BLaER1 (cell line): ENCODE measurements around the gene FOXP4.
A peak's percentile ranks its signal among the peaks of the same experiment; 100 is the strongest.

Experiments used
- H3K27ac ChIP-seq: shearing (Covaris generic); formaldehyde crosslinking; 2 replicates; pipeline ENCODE4 v1.8.1; 2022
- H3K27me3 ChIP-seq: shearing (Covaris generic); formaldehyde crosslinking; 2 replicates; pipeline ENCODE4 v1.8.1; 2022
- H3K36me3 ChIP-seq: shearing (Covaris generic); formaldehyde crosslinking; 2 replicates; pipeline ENCODE4 v1.8.1; 2022
- H3K4me1 ChIP-seq: shearing (Covaris generic); formaldehyde crosslinking; 2 replicates; pipeline ENCODE4 v1.8.1; 2022
- H3K4me2 ChIP-seq: shearing (Covaris generic); formaldehyde crosslinking; 2 replicates; pipeline ENCODE4 v1.8.1; 2022
- H3K4me3 ChIP-seq: shearing (Covaris generic); formaldehyde crosslinking; 2 replicates; pipeline ENCODE4 v1.8.1; 2022
- H3K9ac ChIP-seq: shearing (Covaris generic); formaldehyde crosslinking; 2 replicates; pipeline ENCODE4 v1.8.1; 2022
- H3K9me3 ChIP-seq: shearing (Covaris generic); formaldehyde crosslinking; 2 replicates; pipeline ENCODE4 v1.8.1; 2022
- H4K20me1 ChIP-seq: shearing (Covaris generic); formaldehyde crosslinking; 2 replicates; pipeline ENCODE4 v1.8.1; 2022
- Cebpa-rat ChIP-seq: shearing (Covaris generic); IDR thresholded peaks from 2 replicates; pipeline ENCODE4 v1.8.1; 2022

The FOXP4 gene

DNA sequence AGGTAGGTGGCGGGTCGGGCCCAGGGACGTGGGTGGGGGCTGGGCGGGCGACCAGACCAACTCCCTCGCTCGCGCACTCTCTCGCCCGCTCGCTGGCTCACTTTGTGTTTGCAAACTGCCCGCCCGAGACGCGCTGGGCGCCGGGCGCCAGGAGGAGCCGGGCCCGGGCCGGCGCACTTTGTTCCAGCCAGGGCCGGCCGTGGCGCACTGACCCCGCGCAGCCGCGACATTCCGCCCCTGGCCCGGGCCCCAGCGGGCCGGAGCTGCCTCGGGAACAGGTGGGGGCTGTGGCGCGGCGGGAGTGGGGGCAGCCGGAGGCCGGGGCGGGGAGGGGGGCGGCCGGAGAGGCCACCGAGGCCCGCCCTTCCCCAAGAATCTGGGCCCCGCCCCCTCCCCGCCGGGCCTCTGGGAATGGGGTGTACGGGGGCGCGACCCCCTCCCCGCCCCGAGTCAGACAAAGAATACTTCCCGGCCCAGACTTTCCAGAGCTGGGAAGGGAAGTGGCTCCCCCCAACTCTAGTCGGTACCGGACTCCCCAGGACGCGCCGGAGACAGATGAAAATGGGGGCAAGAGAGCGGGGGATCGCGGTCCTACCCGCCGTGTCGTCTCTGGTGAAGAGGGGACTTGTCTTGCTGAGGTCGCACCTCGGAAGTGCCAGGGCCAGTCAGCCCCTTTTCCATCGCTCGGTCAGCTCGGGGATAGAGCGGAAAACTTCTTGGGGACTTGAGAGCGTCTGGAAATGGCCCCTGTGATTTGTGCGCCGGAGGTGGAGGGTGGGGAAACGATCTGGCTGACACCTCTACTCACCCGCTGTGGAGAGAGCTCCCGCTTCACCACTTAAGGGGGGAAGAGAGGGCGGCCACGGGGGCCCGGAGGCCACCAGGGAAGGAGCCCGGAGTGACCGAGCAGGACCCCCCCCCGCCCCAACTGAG is 951 bp downstream of the FOXP4 start:
- Histone ChIP-seq H3K36me3 (peaks cover 29% of the 10 kb centered on the region), H3K4me3 (peak overlapping the region; percentile 91), H3K9ac (peak overlapping the region; percentile 85), H3K4me1 (peaks cover 46% of the 10 kb centered on the region), H3K9me3 (no peaks in the 10 kb centered on the region), H3K27me3 (peaks cover 27% of the 10 kb centered on the region), H4K20me1 (peaks cover 51% of the 10 kb centered on the region), H3K4me2 (peak overlapping the region; percentile 89), H3K27ac (peak overlapping the region; percentile 79)
- no peak for TF ChIP-seq Cebpa-rat

DNA sequence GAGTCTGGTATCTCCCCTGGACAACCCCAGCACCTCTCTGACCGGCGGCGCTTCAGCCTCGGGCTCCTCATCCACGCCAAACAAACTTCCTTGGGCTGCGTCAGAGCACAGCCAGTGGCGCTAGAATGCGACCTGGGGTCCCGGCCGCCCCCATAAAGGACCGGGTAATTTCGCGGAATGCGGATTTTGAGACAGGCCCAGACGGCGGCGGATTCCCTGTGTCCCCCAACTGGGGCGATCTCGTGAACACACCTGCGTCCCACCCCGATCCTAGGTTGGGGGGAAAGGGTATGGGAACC is 1.6 kb downstream of the FOXP4 start:
- Histone ChIP-seq H4K20me1 (peaks cover 57% of the 10 kb centered on the region), H3K4me2 (peak overlapping the region; percentile 89), H3K27me3 (peaks cover 27% of the 10 kb centered on the region), H3K36me3 (peaks cover 35% of the 10 kb centered on the region), H3K4me3 (peak overlapping the region; percentile 91), H3K27ac (no peak overlapping the region), H3K9ac (peak overlapping the region; percentile 85), H3K4me1 (peaks cover 46% of the 10 kb centered on the region), H3K9me3 (no peaks in the 10 kb centered on the region)
- no peak for TF ChIP-seq Cebpa-rat

DNA sequence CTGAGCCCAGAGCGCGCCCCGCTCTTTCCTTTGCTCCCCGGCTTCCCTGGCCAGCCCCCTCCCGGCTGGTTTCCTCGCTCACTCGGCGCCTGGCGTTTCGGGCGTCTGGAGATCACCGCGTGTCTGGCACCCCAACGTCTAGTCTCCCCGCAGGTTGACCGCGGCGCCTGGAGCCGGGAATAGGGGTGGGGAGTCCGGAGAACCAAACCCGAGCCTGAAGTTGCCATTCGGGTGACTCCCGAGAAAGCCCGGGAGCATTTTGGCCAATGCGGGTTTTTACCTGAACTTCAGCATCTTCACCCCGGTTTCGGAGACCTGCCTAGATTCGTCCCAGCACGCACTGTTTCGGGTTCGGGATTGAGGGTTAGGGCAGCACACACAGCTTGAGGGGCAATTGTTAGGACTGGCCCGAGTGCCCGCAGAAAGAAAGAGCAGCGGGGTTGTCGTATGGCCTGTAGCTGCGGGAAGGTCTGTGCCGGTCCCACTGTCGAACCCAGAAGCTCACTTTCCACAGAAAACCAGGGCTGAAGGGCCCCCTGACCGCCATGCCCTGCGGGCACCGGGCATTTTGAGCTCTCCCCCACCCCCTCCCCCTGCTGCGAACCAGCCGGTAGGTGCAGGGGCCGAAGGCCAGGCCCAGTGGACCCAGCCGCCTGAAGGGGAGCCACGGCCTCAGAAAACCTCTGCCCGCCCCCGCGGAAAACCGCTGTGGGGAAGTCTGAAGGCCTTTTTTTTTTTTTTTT is 2.1 kb downstream of the FOXP4 start:
- Histone ChIP-seq H3K9me3 (no peaks in the 10 kb centered on the region), H3K4me1 (peaks cover 47% of the 10 kb centered on the region), H3K9ac (peak overlapping the region; percentile 85), H3K4me3 (peak overlapping the region; percentile 91), H3K27me3 (peaks cover 27% of the 10 kb centered on the region), H3K36me3 (peaks cover 37% of the 10 kb centered on the region), H3K4me2 (peak overlapping the region; percentile 89), H4K20me1 (peaks cover 62% of the 10 kb centered on the region), H3K27ac (no peak overlapping the region)
- no peak for TF ChIP-seq Cebpa-rat

GRCh38 chr6:41548841-41549642 is 2.9 kb downstream of the FOXP4 start:
- peaks cover 70% of the 10 kb centered on the region for H4K20me1 ChIP-seq
- TF ChIP-seq Cebpa-rat = no peak
- H3K4me1 ChIP-seq = peaks cover 47% of the 10 kb centered on the region
- peak overlapping the region; percentile 85 for H3K9ac ChIP-seq
- H3K36me3 ChIP-seq = peaks cover 43% of the 10 kb centered on the region
- H3K9me3 ChIP-seq = no peaks in the 10 kb centered on the region
- H3K4me3 ChIP-seq = peak overlapping the region; percentile 91
- peaks cover 27% of the 10 kb centered on the region for H3K27me3 ChIP-seq
- no peak overlapping the region for H3K27ac ChIP-seq
- peak overlapping the region; percentile 89 for H3K4me2 ChIP-seq

DNA sequence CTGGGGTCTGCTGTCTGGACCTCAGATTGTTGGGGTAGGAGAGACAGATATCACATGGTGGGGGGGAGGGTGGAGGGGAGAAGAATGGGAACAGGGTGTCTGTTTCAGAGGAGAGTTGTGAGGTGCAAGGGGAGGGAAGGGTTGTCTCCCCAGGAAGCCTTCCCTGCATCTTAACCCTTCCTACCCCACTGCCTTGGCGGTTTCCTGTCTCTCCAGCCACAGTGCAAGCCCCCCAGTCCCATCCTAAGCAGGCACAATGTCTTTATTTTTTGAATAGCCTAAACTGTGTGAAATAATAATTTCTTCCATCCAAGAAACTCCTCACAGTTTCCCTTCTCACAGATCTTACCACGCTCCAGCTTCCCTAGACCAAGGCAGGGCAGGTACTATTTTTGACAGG is 3.5 kb downstream of the FOXP4 start:
- no peak overlapping the region for H3K27ac ChIP-seq
- no peaks in the 10 kb centered on the region for H3K9me3 ChIP-seq
- H3K36me3 ChIP-seq = peaks cover 46% of the 10 kb centered on the region
- no peak for TF ChIP-seq Cebpa-rat
- peaks cover 27% of the 10 kb centered on the region for H3K27me3 ChIP-seq
- H3K4me3 ChIP-seq = no peak overlapping the region
- H3K4me2 ChIP-seq = peak overlapping the region; percentile 89; the same call in 1 of the 2 replicates
- H4K20me1 ChIP-seq = peaks cover 76% of the 10 kb centered on the region
- peaks cover 41% of the 10 kb centered on the region for H3K4me1 ChIP-seq
- H3K9ac ChIP-seq = no peak overlapping the region

DNA sequence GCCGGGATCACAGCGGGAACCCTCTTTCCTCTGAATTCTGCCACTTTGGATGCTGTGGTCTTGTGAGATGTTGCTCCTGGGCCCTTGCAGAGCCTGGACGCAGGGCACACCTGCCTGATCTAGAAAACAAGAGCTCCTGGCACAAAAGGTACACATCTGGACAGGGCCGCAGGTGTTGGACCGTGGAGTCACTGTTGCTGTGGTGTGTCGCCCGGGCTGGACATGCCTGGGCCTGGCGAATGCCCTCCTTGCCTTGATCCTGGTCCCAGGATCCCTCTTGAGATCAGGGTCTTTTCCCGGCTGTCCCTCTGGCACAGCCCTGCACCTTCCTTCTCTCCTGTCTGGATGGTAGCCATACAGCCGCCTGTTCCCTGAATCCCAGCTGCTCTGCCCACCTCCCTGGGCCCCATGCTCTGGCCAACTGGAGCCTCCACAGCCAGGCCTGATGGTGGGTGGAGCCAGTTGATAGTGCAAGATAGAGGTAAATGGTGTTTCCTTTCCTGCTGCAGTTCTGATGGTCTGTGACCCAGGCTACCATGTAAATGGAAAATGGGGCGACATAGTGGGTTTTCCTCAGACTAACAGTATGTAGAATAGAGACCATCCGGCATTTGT is 5.0 kb downstream of the FOXP4 start:
- no peaks in the 10 kb centered on the region for H3K9me3 ChIP-seq
- H3K9ac ChIP-seq = no peak overlapping the region

GRCh38 chr6:41551857-41552256 is 5.7 kb downstream of the FOXP4 start:
- Histone ChIP-seq H3K9ac (no peak overlapping the region), H3K27me3 (peaks cover 27% of the 10 kb centered on the region), H3K4me3 (no peak overlapping the region), H3K36me3 (peaks cover 46% of the 10 kb centered on the region), H3K4me2 (no peak overlapping the region), H3K4me1 (peaks cover 43% of the 10 kb centered on the region), H3K9me3 (no peaks in the 10 kb centered on the region), H4K20me1 (peaks cover 98% of the 10 kb centered on the region), H3K27ac (no peak overlapping the region)
- TF ChIP-seq Cebpa-rat = no peak

More for the DNA sequence above, 5.0 kb downstream of the FOXP4 start:
- Histone ChIP-seq H3K4me3 (no peak overlapping the region), H3K4me2 (no peak overlapping the region), H3K27ac (no peak overlapping the region), H3K36me3 (peaks cover 46% of the 10 kb centered on the region), H3K27me3 (peaks cover 27% of the 10 kb centered on the region), H4K20me1 (peaks cover 92% of the 10 kb centered on the region), H3K4me1 (peaks cover 43% of the 10 kb centered on the region)
- no peak for TF ChIP-seq Cebpa-rat

GRCh38 chr6:41552723-41553122 is 6.5 kb downstream of the FOXP4 start:
- Histone ChIP-seq H3K4me1 (peaks cover 38% of the 10 kb centered on the region), H3K9ac (no peak overlapping the region), H3K27me3 (peaks cover 20% of the 10 kb centered on the region), H3K36me3 (peaks cover 46% of the 10 kb centered on the region), H4K20me1 (peaks cover 100% of the 10 kb centered on the region), H3K4me3 (no peak overlapping the region), H3K4me2 (no peak overlapping the region), H3K9me3 (no peaks in the 10 kb centered on the region), H3K27ac (no peak overlapping the region)
- TF ChIP-seq Cebpa-rat = no peak

DNA sequence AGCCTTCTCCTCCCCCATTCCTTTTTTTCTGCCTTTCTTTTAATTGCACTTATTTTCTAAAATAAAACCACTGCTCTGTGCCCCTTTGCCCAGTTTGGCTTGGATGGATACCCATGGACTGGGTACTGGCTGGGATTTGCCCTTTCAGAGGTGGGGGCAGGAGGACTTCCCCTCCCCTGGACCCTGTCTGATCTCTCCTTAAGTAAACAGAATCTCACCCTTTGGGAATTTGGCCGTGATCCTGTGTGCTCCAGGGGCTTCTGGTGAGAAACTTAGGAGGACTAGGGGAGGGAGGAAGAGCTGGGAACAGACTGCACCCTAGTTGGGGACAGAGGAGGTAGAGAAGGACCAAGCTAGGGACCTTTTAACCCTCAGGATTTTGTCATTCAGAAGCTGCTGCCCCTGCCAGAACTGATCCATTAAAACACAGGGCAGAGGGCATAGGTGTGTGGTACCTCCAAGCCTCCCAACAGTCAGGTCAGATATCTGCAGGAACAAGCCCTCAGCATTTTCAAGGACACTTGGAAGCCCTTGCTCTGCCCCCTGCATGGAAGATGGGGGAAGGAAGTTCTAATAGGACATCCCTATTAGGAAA is 7.3 kb downstream of the FOXP4 start:
- Histone ChIP-seq H3K9ac (no peak overlapping the region), H3K4me3 (no peak overlapping the region), H3K27ac (no peak overlapping the region), H4K20me1 (peaks cover 100% of the 10 kb centered on the region), H3K4me1 (peaks cover 33% of the 10 kb centered on the region), H3K36me3 (peaks cover 46% of the 10 kb centered on the region), H3K27me3 (peaks cover 12% of the 10 kb centered on the region), H3K9me3 (no peaks in the 10 kb centered on the region), H3K4me2 (no peak overlapping the region)
- no peak for TF ChIP-seq Cebpa-rat
